ENCODE results near the gene SLC30A4.
"Not testable (repeated sequence)": the region's sequence is repeated elsewhere in the genome, so short reads cannot be mapped to it uniquely, and the experiment has no call there.

SLC30A4 gene

GRCh38 chr15:45521596-45522327 lies 793 bp downstream of the SLC30A4 start:
- no peak for DNase-seq (ENCODE audit: low read depth, low spot score)
- ChIA-PET POLR2A (no interaction called here), CTCF (interaction anchor here (0.7 to 1.5 kb wide), 6 partner anchors 9 to 92 kb away, joined by 3 to 6 read pairs (median 4); no protein-coding TSS in a partner anchor)
- peak overlapping the region; percentile 67 for H3K4me3 ChIP-seq (ENCODE audit: low read depth, low read length)
- no peak for TF ChIP-seq CTCF (IDR thresholded peaks at IDR 0.05; ENCODE audit: insufficient read depth, low read length, missing control alignments)

GRCh38 chr15:45510758-45511280 lies 11.7 kb downstream of the SLC30A4 start:
- POLR2A ChIA-PET, result no interaction called here
- CTCF ChIA-PET, result interaction anchor here (1.3 to 1.4 kb wide), 2 partner anchors 84 to 103 kb away, joined by 3 to 4 read pairs; no protein-coding TSS in a partner anchor
- no peak overlapping the region for H3K4me3 ChIP-seq (ENCODE audit: low read depth, low read length)
- no peak for DNase-seq (ENCODE audit: low read depth, low spot score)
- no peak for TF ChIP-seq CTCF (IDR thresholded peaks at IDR 0.05; ENCODE audit: insufficient read depth, low read length, missing control alignments)

DNA sequence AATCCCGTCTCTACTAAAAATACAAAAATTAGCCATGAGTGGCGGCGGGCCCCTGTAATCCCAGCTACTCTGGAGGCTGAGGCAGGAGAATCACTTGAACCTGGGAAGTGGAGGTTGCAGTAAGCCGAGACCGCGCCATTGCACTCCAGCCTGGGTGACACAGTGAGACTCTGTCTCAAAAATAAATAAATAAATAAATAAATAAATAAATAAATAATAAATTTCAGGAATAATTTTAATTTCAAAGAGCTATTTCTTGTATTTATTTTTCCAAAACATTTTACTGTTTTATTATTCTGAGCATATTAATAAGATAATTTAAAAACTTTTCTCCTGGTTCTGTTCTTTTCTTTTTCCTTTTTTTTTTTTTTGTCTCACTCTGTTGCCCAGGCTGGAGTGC lies 15.4 kb downstream of the SLC30A4 start:
- H3K4me3 ChIP-seq (ENCODE audit: low read depth, low read length); POLR2A ChIA-PET; DNase-seq (ENCODE audit: low read depth, low spot score): not testable (repeated sequence)
- CTCF ChIA-PET, result interaction anchor here (0.6 to 1.4 kb wide), 5 partner anchors 8 to 107 kb away, joined by 3 to 5 read pairs (median 4); no protein-coding TSS in a partner anchor

DNA sequence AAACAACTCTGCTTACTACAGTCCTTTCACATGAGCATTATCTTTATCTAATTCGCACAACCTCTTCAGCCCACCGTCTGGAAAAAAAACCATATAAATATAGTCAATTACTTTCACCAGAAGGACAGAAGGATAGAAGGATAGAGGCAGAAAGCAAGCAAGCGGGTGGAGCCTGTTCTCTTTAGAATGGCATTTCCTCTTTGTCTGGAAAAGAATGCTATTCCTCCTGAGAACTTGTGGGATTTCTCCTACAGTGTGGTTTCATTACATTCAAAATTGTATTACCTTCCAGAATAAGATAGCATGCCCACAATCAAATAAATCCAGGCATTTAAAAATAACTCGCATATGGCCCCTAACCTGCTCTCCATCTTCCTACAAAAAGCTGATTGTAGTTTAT lies 23.1 kb downstream of the SLC30A4 start:
- TF ChIP-seq CTCF (IDR thresholded peaks at IDR 0.05; ENCODE audit: insufficient read depth, low read length, missing control alignments), result no peak
- H3K4me3 ChIP-seq (ENCODE audit: low read depth, low read length), result no peak overlapping the region
- CTCF ChIA-PET, result interaction anchor here (0.6 to 2.5 kb wide), 4 partner anchors 41 to 115 kb away, joined by 3 to 8 read pairs (median 5); no protein-coding TSS in a partner anchor
- POLR2A ChIA-PET, result interaction anchor here (0.7 kb wide), 1 partner anchor 298 kb away, joined by 3 read pairs; no protein-coding TSS in a partner anchor
- DNase-seq (ENCODE audit: low read depth, low spot score), result peak; percentile 7

DNA sequence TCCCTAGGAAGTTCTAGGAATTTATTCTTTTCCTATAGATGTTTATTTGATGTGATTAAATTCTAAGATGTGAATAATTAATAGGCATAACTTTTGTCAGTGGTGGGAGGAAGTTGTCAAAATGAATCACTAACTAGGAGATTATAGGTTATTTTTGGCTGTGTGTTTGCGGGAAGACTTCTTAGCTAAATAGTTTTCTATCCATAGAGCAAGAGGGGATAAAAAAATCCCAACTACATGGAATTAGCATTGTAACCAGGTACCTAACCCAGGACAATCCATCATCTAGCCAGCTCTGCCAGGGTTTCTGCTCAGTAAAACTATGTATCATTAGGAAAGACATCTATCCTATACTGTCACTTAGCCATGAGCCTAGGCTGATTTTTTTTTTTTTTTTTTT lies 23.9 kb downstream of the SLC30A4 start:
- H3K4me3 ChIP-seq (ENCODE audit: low read depth, low read length), result no peak overlapping the region
- DNase-seq (ENCODE audit: low read depth, low spot score), result no peak
- ChIA-PET CTCF (interaction anchor here (0.6 to 1.4 kb wide), 6 partner anchors 9 to 116 kb away, joined by 3 to 8 read pairs (median 4); no protein-coding TSS in a partner anchor), POLR2A (no interaction called here)
- TF ChIP-seq CTCF (IDR thresholded peaks at IDR 0.05; ENCODE audit: insufficient read depth, low read length, missing control alignments), result no peak

GRCh38 chr15:45497261-45497660 lies 25.3 kb downstream of the SLC30A4 start:
- POLR2A ChIA-PET, result no interaction called here
- H3K4me3 ChIP-seq (ENCODE audit: low read depth, low read length), result no peak overlapping the region
- CTCF ChIA-PET, result interaction anchor here (0.7 to 1.4 kb wide), 2 partner anchors 29 to 66 kb away, joined by 3 read pairs; no protein-coding TSS in a partner anchor
- DNase-seq (ENCODE audit: low read depth, low spot score), result no peak
- no peak for TF ChIP-seq CTCF (IDR thresholded peaks at IDR 0.05; ENCODE audit: insufficient read depth, low read length, missing control alignments)

Measured in AG04449 (cell line).